SU-DHL-6 (cell line): ENCODE results near the gene ETFDH.

Source experiments
- H2AFZ ChIP-seq: fragments of 200-600 bp; sonication (generic); 2 replicates; pipeline ENCODE4 v1.6.1; 2014; ENCODE audit warnings: low read depth, mild to moderate bottlenecking, moderate library complexity, mixed read lengths, antibody characterized with exemption, low read length; ENCODE audit not compliant: severe bottlenecking
- H3F3A ChIP-seq: fragments of 200-600 bp; shearing (Covaris generic); 2 replicates; pipeline ENCODE4 v1.6.0; 2016; ENCODE audit warnings: antibody characterized with exemption, mild to moderate bottlenecking; ENCODE audit not compliant: insufficient read depth
- H3K27ac ChIP-seq: fragments of 200-600 bp; sonication (generic); 2 replicates; pipeline ENCODE4 v1.5.1; 2016; ENCODE audit warnings: low read depth, mild to moderate bottlenecking, low read length, moderate library complexity, mixed read lengths
- H3K27me3 ChIP-seq: fragments of 200-600 bp; sonication (generic), shearing (Covaris generic); 2 replicates; pipeline ENCODE4 v1.6.0; 2014; ENCODE audit warnings: mild to moderate bottlenecking, low read length
- H3K36me3 ChIP-seq: fragments of 200-600 bp; sonication (generic); 2 replicates; pipeline ENCODE4 v1.6.1; 2014; ENCODE audit warnings: mild to moderate bottlenecking, low read length, mixed read lengths
- H3K4me2 ChIP-seq: fragments of 300-600, 200-600 bp; shearing (Covaris generic), sonication (generic); 2 replicates; pipeline ENCODE4 v1.6.0; 2014; ENCODE audit warnings: low read length, low read depth, mild to moderate bottlenecking; ENCODE audit not compliant: poor library complexity, severe bottlenecking
- H3K4me3 ChIP-seq: fragments of 200-600 bp; sonication (generic); 2 replicates; pipeline ENCODE4 v1.5.1; 2014; ENCODE audit warnings: antibody characterized with exemption, low read length, mild to moderate bottlenecking, mixed read lengths; ENCODE audit not compliant: insufficient read depth, poor library complexity, severe bottlenecking
- H3K79me2 ChIP-seq: fragments of 200-600 bp; sonication (generic); 2 replicates; pipeline ENCODE4 v1.6.1; 2014; ENCODE audit warnings: mild to moderate bottlenecking, low read length, moderate library complexity; ENCODE audit not compliant: insufficient read depth
- H3K9ac ChIP-seq: fragments of 200-600 bp; sonication (generic); 2 replicates; pipeline ENCODE4 v1.7.0; 2014; ENCODE audit warnings: mild to moderate bottlenecking, low read length
- H3K9me2 ChIP-seq: fragments of 200-600 bp; sonication (generic); replicated peaks from 2 replicates; pipeline ENCODE4 v1.6.1; 2014; ENCODE audit warnings: low read length; ENCODE audit not compliant: insufficient read depth
- H3K9me3 ChIP-seq: fragments of 200-600 bp; sonication (generic); 2 replicates; pipeline ENCODE4 v1.6.1; 2014; ENCODE audit warnings: low read length, mixed read lengths; ENCODE audit not compliant: insufficient read depth
- H4K20me1 ChIP-seq: fragments of 200-600 bp; sonication (generic); 2 replicates; pipeline ENCODE4 v1.6.1; 2014; ENCODE audit warnings: low read depth, mild to moderate bottlenecking, antibody characterized with exemption, low read length, moderate library complexity, mixed read lengths
- EZH2phosphoT487 ChIP-seq: fragments of 200-600 bp; sonication (generic), shearing (Covaris generic); conservative IDR thresholded peaks from 2 replicates; pipeline ENCODE4 v1.6.1; 2018; ENCODE audit warnings: mild to moderate bottlenecking, antibody characterized with exemption, low read length, moderate library complexity, mixed read lengths
- TF ChIP-seq, protein P1 (sequence below): fragments of 200-600 bp; sonication (generic); IDR thresholded peaks from one replicate; pipeline ENCODE4 v1.5.1; 2017; ENCODE audit warnings: antibody characterized with exemption, mild to moderate bottlenecking, low read length, moderate library complexity; ENCODE audit not compliant: insufficient read depth, poor library complexity, severe bottlenecking

The ETFDH gene

DNA sequence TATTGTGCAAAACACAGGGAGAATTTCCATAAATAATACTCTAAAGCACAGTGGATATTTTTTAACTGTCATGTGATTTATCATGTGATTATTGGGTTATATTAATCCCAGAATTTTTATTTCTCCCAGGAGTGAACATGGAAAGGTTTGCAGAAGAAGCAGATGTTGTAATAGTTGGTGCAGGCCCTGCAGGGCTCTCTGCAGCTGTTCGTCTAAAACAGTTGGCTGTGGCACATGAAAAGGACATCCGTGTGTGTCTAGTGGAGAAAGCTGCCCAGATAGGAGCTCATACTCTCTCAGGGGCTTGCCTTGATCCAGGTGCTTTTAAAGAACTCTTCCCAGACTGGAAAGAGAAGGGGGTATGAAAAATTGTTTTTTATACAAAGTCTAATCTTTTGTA lies 10.0 kb downstream of the ETFDH start:
- H4K20me1 ChIP-seq, result no peaks in the 10 kb centered on the region
- no peak overlapping the region for H2AFZ ChIP-seq
- no peak overlapping the region for H3K4me2 ChIP-seq
- H3K27ac ChIP-seq, result no peak overlapping the region
- no peaks in the 10 kb centered on the region for H3K9me2 ChIP-seq
- H3K36me3 ChIP-seq, result no peaks in the 10 kb centered on the region
- no peaks in the 10 kb centered on the region for H3F3A ChIP-seq
- H3K9me3 ChIP-seq, result no peaks in the 10 kb centered on the region
- H3K79me2 ChIP-seq, result no peaks in the 10 kb centered on the region
- no peak overlapping the region for H3K9ac ChIP-seq
- no peak overlapping the region for H3K4me3 ChIP-seq
- H3K27me3 ChIP-seq, result no peaks in the 10 kb centered on the region
- TF ChIP-seq EZH2phosphoT487, result no peak
- TF ChIP-seq, protein P1, sequence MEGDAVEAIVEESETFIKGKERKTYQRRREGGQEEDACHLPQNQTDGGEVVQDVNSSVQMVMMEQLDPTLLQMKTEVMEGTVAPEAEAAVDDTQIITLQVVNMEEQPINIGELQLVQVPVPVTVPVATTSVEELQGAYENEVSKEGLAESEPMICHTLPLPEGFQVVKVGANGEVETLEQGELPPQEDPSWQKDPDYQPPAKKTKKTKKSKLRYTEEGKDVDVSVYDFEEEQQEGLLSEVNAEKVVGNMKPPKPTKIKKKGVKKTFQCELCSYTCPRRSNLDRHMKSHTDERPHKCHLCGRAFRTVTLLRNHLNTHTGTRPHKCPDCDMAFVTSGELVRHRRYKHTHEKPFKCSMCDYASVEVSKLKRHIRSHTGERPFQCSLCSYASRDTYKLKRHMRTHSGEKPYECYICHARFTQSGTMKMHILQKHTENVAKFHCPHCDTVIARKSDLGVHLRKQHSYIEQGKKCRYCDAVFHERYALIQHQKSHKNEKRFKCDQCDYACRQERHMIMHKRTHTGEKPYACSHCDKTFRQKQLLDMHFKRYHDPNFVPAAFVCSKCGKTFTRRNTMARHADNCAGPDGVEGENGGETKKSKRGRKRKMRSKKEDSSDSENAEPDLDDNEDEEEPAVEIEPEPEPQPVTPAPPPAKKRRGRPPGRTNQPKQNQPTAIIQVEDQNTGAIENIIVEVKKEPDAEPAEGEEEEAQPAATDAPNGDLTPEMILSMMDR, result no peak

GRCh38 chr4:158688813-158689212 lies 16.7 kb downstream of the ETFDH start:
- Histone ChIP-seq H3K27me3 (no peaks in the 10 kb centered on the region), H3K79me2 (no peaks in the 10 kb centered on the region), H3F3A (no peaks in the 10 kb centered on the region), H3K9me3 (no peaks in the 10 kb centered on the region), H3K4me2 (no peak overlapping the region), H3K27ac (no peak overlapping the region), H3K9ac (no peak overlapping the region), H3K4me3 (no peak overlapping the region), H3K9me2 (no peaks in the 10 kb centered on the region), H4K20me1 (no peaks in the 10 kb centered on the region), H2AFZ (no peak overlapping the region), H3K36me3 (no peaks in the 10 kb centered on the region)
- TF ChIP-seq, protein P1, result no peak
- no peak for TF ChIP-seq EZH2phosphoT487

DNA sequence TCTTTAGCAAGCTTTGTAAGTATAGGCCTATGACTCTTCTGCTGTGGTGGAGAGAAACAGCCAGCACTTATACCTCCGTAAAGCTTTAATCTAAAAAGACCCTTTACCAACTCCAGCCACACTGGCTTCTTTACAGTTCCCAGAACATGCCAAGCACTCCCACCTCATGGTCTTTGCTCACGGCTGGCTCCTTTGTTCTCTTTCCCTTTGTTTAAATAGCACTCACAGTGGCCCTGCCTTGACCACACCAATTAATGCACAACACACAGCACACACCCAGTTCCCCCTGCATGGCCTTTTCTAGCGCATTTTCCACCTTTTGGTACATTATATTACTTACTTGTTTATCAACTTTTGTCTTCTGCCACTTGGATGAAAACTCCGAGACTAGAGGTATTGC lies 32.2 kb downstream of the ETFDH start:
- H3F3A ChIP-seq, result no peaks in the 10 kb centered on the region
- no peaks in the 10 kb centered on the region for H3K9me3 ChIP-seq
- H3K36me3 ChIP-seq, result 0 out of 2 replicates have a peak, but pooled peaks cover 4% of the 10 kb centered on the region
- no peaks in the 10 kb centered on the region for H3K9me2 ChIP-seq
- no peak overlapping the region for H2AFZ ChIP-seq
- no peak overlapping the region for H3K27ac ChIP-seq
- H4K20me1 ChIP-seq, result no peaks in the 10 kb centered on the region
- no peaks in the 10 kb centered on the region for H3K27me3 ChIP-seq
- H3K4me3 ChIP-seq, result no peak overlapping the region
- H3K4me2 ChIP-seq, result no peak overlapping the region
- H3K9ac ChIP-seq, result no peak overlapping the region
- TF ChIP-seq EZH2phosphoT487, result no peak
- TF ChIP-seq, protein P1, result no peak
- H3K79me2 ChIP-seq, result no peaks in the 10 kb centered on the region
